ENCODE results near the gene DAB2IP. TPM values are rescaled to one million over a fixed set of nuclear protein-coding genes. Genes with fewer than 3 reads are reported as not detected.
"Not testable (repeated sequence)": the region's sequence is repeated elsewhere in the genome, so short reads cannot be mapped to it uniquely, and the experiment has no call there.

Gene DAB2IP
- polyA plus RNA-seq, 1 donor from 2014 or later = not detected

GRCh38 chr9:121619545-121620324 lies 31.7 kb upstream of the DAB2IP start:
- Mint-ChIP-seq H3K27ac (no peak overlapping the region), H3K4me1 (no peaks in the 10 kb centered on the region), H3K9me3 (peaks cover 0 to 1% (median 0%) of the 10 kb centered on the region in 3 donors), H3K27me3 (peaks cover 18% of the 10 kb centered on the region), H3K36me3 (no peaks in the 10 kb centered on the region), H3K4me3 (no peak overlapping the region)

GRCh38 chr9:121620325-121620673 lies 31.1 kb upstream of the DAB2IP start:
- H3K27me3 Mint-ChIP-seq = peaks cover 18% of the 10 kb centered on the region
- H3K4me1 Mint-ChIP-seq = no peaks in the 10 kb centered on the region
- H3K36me3 Mint-ChIP-seq = no peaks in the 10 kb centered on the region
- H3K27ac Mint-ChIP-seq = peak overlapping the region in 1 of 3 donors; percentile 39
- H3K4me3 Mint-ChIP-seq = no peak overlapping the region
- peaks cover 0 to under 1% (median 0%) of the 10 kb centered on the region in 3 donors for H3K9me3 Mint-ChIP-seq

GRCh38 chr9:121620777-121621449 lies 30.5 kb upstream of the DAB2IP start:
- peak overlapping the region in 1 of 3 donors; percentile 39 for H3K27ac Mint-ChIP-seq
- H3K27me3 Mint-ChIP-seq = peaks cover 18% of the 10 kb centered on the region
- H3K9me3 Mint-ChIP-seq = no peaks in the 10 kb centered on the region
- H3K36me3 Mint-ChIP-seq = no peaks in the 10 kb centered on the region
- H3K4me3 Mint-ChIP-seq = peak overlapping the region in 1 of 4 donors; percentile 43
- no peaks in the 10 kb centered on the region for H3K4me1 Mint-ChIP-seq

DNA sequence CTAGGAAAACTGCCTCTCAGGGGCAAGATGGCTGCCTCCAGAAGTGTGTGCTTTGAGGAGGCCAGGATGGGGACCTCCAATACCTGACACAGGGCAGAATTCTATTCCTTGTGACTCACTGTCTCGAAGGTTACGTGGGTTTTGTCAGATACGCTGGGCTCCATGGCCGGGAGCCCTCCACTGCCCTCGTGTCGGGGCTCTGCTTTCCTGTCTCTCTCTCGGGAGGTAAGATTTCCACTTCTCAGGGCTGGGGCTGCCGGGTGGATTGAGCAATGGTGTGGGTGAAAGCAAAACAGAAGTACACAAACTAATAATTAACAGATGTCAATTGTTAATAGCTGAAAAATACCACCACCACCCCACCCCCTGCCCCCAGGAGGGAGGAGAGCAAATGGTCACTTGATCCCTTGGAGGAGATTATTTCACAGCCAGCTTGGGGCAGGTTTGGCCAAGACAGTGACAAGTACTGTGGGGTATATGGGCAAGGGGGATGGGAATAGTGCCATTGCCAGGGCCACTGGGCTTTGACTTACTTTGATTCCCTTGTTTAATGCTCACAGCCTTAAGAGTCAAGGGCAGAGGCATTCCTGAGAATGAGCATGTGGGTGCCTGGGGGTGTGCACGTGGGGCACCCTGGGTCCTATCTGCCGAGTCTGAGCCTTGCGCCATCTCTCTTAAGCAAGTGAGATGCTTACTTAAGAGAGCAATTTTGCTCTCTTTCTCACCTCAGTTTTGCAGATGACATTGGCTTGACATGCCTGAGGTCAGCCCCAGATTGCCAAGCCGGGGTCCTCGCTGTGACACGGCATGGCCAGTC lies 28.8 kb upstream of the DAB2IP start:
- no peak overlapping the region for H3K4me3 Mint-ChIP-seq
- peaks cover 9% of the 10 kb centered on the region for H3K27me3 Mint-ChIP-seq
- H3K9me3 Mint-ChIP-seq = no peaks in the 10 kb centered on the region
- no peaks in the 10 kb centered on the region for H3K4me1 Mint-ChIP-seq
- H3K27ac Mint-ChIP-seq = no peak overlapping the region
- H3K36me3 Mint-ChIP-seq = no peaks in the 10 kb centered on the region

GRCh38 chr9:121623430-121623829 lies 28.0 kb upstream of the DAB2IP start:
- not testable (repeated sequence) for H3K27ac Mint-ChIP-seq, H3K4me3 Mint-ChIP-seq, H3K4me1 Mint-ChIP-seq, H3K36me3 Mint-ChIP-seq, H3K27me3 Mint-ChIP-seq, H3K9me3 Mint-ChIP-seq

GRCh38 chr9:121625590-121625989 lies 25.8 kb upstream of the DAB2IP start:
- Mint-ChIP-seq H3K4me3 (no peak overlapping the region), H3K36me3 (no peaks in the 10 kb centered on the region), H3K27me3 (peaks cover 9% of the 10 kb centered on the region), H3K9me3 (no peaks in the 10 kb centered on the region), H3K27ac (no peak overlapping the region), H3K4me1 (no peaks in the 10 kb centered on the region)

GRCh38 chr9:121626012-121626411 lies 25.4 kb upstream of the DAB2IP start:
- no peaks in the 10 kb centered on the region for H3K36me3 Mint-ChIP-seq
- no peaks in the 10 kb centered on the region for H3K9me3 Mint-ChIP-seq
- no peak overlapping the region for H3K27ac Mint-ChIP-seq
- H3K27me3 Mint-ChIP-seq = peaks cover 8% of the 10 kb centered on the region
- no peaks in the 10 kb centered on the region for H3K4me1 Mint-ChIP-seq
- no peak overlapping the region for H3K4me3 Mint-ChIP-seq

GRCh38 chr9:121627427-121627826 lies 24.0 kb upstream of the DAB2IP start:
- no peak overlapping the region for H3K27ac Mint-ChIP-seq
- peaks cover under 1% of the 10 kb centered on the region for H3K36me3 Mint-ChIP-seq
- no peaks in the 10 kb centered on the region for H3K9me3 Mint-ChIP-seq
- H3K4me3 Mint-ChIP-seq = no peak overlapping the region
- H3K27me3 Mint-ChIP-seq = peaks cover 8% of the 10 kb centered on the region
- no peaks in the 10 kb centered on the region for H3K4me1 Mint-ChIP-seq

DNA sequence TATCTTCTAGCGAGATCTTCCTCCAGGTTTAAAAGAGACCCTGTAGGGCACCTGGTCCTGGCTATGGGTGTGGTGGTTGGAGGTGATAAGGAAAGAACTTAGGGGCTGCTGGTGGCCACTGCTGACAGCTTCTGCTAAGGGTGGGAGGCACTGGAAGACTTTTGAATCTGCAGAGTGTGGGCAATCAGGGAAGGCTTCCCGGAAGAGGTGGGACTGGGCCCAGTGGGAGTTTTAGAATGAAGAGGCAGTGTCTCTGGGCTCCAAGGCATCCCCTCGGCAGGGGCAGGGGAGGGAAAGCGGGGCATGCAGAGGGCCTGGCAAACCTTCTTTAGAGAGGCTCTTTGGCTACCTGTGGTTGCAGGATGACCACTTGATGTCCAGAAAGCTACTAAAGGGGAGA lies 23.0 kb upstream of the DAB2IP start:
- Mint-ChIP-seq H3K27me3 (peaks cover 8% of the 10 kb centered on the region), H3K9me3 (no peaks in the 10 kb centered on the region), H3K27ac (no peak overlapping the region), H3K4me3 (no peak overlapping the region), H3K4me1 (no peaks in the 10 kb centered on the region), H3K36me3 (peaks cover 1% of the 10 kb centered on the region)

- Mint-ChIP-seq H3K4me1 (peaks cover 0 to 5% (median 4%) of the 10 kb centered on the region in 3 donors), H3K27me3 (peaks cover 8% of the 10 kb centered on the region), H3K9me3 (no peaks in the 10 kb centered on the region), H3K27ac (no peak overlapping the region), H3K4me3 (peak overlapping the region in 1 of 4 donors; percentile 34), H3K36me3 (peaks cover 1% of the 10 kb centered on the region)
Observed at GRCh38 chr9:121631115-121631514, 20.3 kb upstream of the DAB2IP start.

DNA sequence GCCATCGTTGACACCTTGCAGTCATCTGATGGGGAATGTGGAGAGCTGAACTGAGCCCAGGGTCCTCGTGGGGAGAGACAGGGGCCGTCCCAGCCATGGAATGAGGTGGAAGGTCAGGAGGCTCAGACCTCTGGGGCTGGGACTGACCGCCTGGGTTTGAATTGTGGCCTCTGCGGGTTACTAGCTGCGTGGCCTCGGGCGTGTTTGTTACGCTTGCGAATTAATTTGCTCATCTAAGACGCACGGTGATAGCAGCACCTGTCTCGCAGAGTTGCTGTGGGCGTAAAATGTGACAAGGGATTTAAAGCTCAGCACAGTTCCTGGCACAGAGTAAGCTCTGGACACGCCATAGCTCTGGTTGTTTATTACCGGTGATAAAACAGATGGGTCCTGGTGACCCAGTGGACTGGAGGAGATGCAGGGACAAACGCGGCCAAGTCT lies 19.4 kb upstream of the DAB2IP start:
- peaks cover 0 to 5% (median 4%) of the 10 kb centered on the region in 3 donors for H3K4me1 Mint-ChIP-seq
- no peak overlapping the region for H3K27ac Mint-ChIP-seq
- H3K9me3 Mint-ChIP-seq = no peaks in the 10 kb centered on the region
- H3K36me3 Mint-ChIP-seq = peaks cover 1% of the 10 kb centered on the region
- H3K4me3 Mint-ChIP-seq = no peak overlapping the region
- peaks cover 8% of the 10 kb centered on the region for H3K27me3 Mint-ChIP-seq

DNA sequence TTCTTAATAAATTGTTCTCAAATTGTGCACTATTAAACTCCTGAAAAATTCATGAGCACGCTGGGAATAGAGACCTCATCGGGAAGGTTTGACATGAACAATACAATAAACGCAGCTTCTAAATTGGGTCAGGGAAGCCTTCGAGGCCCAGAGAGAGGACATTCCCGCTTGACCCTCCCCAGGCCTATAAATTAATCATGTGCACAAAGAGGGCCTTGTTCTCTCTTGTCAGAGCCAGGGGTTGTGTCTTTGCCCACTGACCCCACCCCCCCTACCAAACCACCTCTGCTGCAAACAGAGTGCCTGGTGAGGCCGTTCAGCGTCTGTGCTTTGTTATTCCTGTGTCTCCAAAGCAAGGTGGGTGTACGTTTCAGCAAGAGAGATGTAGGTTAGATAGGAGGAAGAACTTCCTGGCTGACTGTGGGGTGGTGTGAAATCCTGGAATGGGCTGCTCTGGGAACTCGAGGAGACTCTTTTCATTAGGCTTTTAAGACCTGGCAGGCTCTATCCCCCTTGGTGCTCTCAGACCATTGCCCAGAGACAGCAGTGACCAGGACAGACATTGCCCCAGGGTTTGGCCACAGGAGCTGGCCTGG lies 18.2 kb upstream of the DAB2IP start:
- Mint-ChIP-seq H3K9me3 (no peaks in the 10 kb centered on the region), H3K4me1 (peaks cover 0 to 5% (median 4%) of the 10 kb centered on the region in 3 donors), H3K4me3 (no peak overlapping the region), H3K36me3 (peaks cover 1% of the 10 kb centered on the region), H3K27ac (no peak overlapping the region), H3K27me3 (peaks cover 5% of the 10 kb centered on the region)

GRCh38 chr9:121633736-121634135 lies 17.7 kb upstream of the DAB2IP start:
- H3K4me1 Mint-ChIP-seq = peaks cover 0 to 5% (median 4%) of the 10 kb centered on the region in 3 donors
- H3K4me3 Mint-ChIP-seq = no peak overlapping the region
- no peak overlapping the region for H3K27ac Mint-ChIP-seq
- no peaks in the 10 kb centered on the region for H3K9me3 Mint-ChIP-seq
- H3K36me3 Mint-ChIP-seq = peaks cover 1% of the 10 kb centered on the region
- H3K27me3 Mint-ChIP-seq = peaks cover 2% of the 10 kb centered on the region

DNA sequence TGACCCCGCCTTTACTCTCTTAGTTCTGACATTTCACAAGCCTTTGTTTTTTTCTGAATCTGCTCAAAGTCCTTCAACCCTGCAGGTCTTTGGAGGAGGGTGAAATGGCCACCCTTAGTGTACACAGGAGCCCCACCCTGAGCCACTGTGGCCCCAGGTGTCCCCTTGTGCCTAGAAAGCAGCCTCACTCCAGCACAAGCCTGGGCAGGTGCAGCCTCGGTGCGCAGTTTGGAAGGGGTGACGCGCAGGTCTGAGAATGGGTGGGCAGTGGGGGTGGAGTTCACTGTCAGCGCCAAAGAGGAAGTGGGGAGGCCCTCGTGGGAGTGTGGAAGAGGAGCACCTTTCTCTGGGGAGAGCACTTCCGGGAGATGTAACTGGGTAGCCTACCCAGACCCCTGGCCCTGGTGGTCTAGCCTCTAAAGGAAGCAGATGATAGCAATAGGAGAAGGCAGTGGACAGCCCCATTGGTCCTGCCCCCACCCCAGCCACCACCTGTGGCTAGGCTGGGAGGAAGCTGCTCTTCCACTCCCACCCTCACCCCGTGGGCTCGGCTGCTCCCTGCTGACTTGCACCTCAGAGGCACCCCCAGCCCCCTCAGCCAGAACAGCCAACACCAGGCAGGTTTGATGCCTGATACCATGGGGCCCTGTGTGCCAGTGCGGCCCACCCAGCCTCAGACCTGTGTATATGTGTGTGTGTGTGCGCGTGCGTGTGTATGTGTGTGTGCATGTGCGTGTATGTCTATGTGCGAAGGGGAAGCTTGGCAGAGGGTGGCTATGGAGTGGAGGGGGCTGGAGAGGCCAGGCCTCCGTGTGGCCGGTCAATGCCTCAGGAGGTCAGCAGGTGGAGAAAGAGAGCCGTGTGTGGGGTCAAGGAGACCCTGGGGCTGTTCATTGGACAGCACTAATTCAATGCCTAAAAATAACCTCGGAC lies 16.8 kb upstream of the DAB2IP start:
- Mint-ChIP-seq H3K9me3 (no peaks in the 10 kb centered on the region), H3K27ac (no peak overlapping the region), H3K4me1 (peaks cover 0 to 5% (median 4%) of the 10 kb centered on the region in 3 donors), H3K27me3 (peaks cover 2% of the 10 kb centered on the region), H3K36me3 (peaks cover 1% of the 10 kb centered on the region), H3K4me3 (peak overlapping the region in 1 of 4 donors; percentile 43)

Data from IgD-negative memory B cell (primary cell).